ENCODE results near the gene ATP1A4. TPM values are rescaled to one million over a fixed set of nuclear protein-coding genes. Genes with fewer than 3 reads are reported as not detected.

ATP1A4 gene
- total RNA-seq, 2 donors from 2014 or later: 2.8 to 5.2 TPM

GRCh38 chr1:160113407-160113806 is 38.0 kb upstream of the ATP1A4 start:
- TF ChIP-seq POLR2AphosphoS5 (IDR thresholded peaks at IDR 0.05): no peak
- TF ChIP-seq CTCF (IDR thresholded peaks at IDR 0.05): no peak
- TF ChIP-seq POLR2A (IDR thresholded peaks at IDR 0.05): no peak
- DNase-seq (ENCODE audit: low spot score): no peak
- Histone ChIP-seq H3K36me3 (no peaks in the 10 kb centered on the region), H3K27ac (no peak overlapping the region), H3K4me3 (no peak overlapping the region), H3K9me3 (no peaks in the 10 kb centered on the region), H3K27me3 (replicated peaks; ENCODE audit: insufficient read depth) (no peaks in the 10 kb centered on the region), H3K4me1 (replicated peaks) (no peaks in the 10 kb centered on the region)
- WGBS: 82% methylated on average over 8 of the region's 8 CpGs
- intact Hi-C loops (cut with DNase I): no loop called here

GRCh38 chr1:160114085-160114484 is 37.3 kb upstream of the ATP1A4 start:
- intact Hi-C loops (cut with DNase I): no loop called here
- no peaks in the 10 kb centered on the region for H3K9me3 ChIP-seq
- 81% methylated on average over 4 of the region's 4 CpGs for WGBS
- TF ChIP-seq POLR2A (IDR thresholded peaks at IDR 0.05) (no peak), CTCF (IDR thresholded peaks at IDR 0.05) (no peak), POLR2AphosphoS5 (IDR thresholded peaks at IDR 0.05) (no peak)
- DNase-seq (ENCODE audit: low spot score): no peak
- no peak overlapping the region for H3K27ac ChIP-seq
- no peaks in the 10 kb centered on the region for H3K27me3 ChIP-seq (replicated peaks; ENCODE audit: insufficient read depth)
- no peaks in the 10 kb centered on the region for H3K36me3 ChIP-seq
- no peaks in the 10 kb centered on the region for H3K4me1 ChIP-seq (replicated peaks)
- no peak overlapping the region for H3K4me3 ChIP-seq

- H3K4me1 ChIP-seq (replicated peaks): no peaks in the 10 kb centered on the region
- no peaks in the 10 kb centered on the region for H3K9me3 ChIP-seq
- TF ChIP-seq POLR2AphosphoS5 (IDR thresholded peaks at IDR 0.05) (no peak), CTCF (IDR thresholded peaks at IDR 0.05) (no peak), POLR2A (IDR thresholded peaks at IDR 0.05) (no peak)
- H3K27ac ChIP-seq: peak within 1 kb of the TSS; percentile 40 to 44
- DNase-seq (ENCODE audit: low spot score): no peak
- intact Hi-C loops (cut with DNase I): no loop called here
- H3K27me3 ChIP-seq (replicated peaks; ENCODE audit: insufficient read depth): no peaks in the 10 kb centered on the region
- H3K4me3 ChIP-seq: peak within 1 kb of the TSS; percentile 12 to 17
- 33% methylated on average over 16 of the region's 16 CpGs for WGBS
- no peaks in the 10 kb centered on the region for H3K36me3 ChIP-seq
Measured at GRCh38 chr1:160115545-160116282, 35.7 kb upstream of the ATP1A4 start, which contains the start of gene ATP1A2. Gene ATP1A2 (plus strand): TSS chr1:160115759. CDS start chr1:160115862, 103 bp downstream.

GRCh38 chr1:160116283-160117147 is 34.9 kb upstream of the ATP1A4 start:
- H3K27me3 ChIP-seq (replicated peaks; ENCODE audit: insufficient read depth): no peaks in the 10 kb centered on the region
- TF ChIP-seq POLR2A (IDR thresholded peaks at IDR 0.05) (no peak), POLR2AphosphoS5 (IDR thresholded peaks at IDR 0.05) (no peak), CTCF (IDR thresholded peaks at IDR 0.05) (no peak)
- no peak for DNase-seq (ENCODE audit: low spot score)
- peak overlapping the region; percentile 40 to 44 for H3K27ac ChIP-seq
- peak overlapping the region; percentile 12 to 17 for H3K4me3 ChIP-seq
- no peaks in the 10 kb centered on the region for H3K4me1 ChIP-seq (replicated peaks)
- intact Hi-C loops (cut with DNase I): no loop called here
- H3K36me3 ChIP-seq: no peaks in the 10 kb centered on the region
- 43% methylated on average over 12 of the region's 12 CpGs for WGBS
- H3K9me3 ChIP-seq: no peaks in the 10 kb centered on the region

All from prostate gland (tissue), 2 donors.